Cardiac muscle cell (in vitro differentiated cells and primary cell): ENCODE results near the gene MEX3B. TPM values are rescaled to one million over a fixed set of nuclear protein-coding genes. Genes with fewer than 3 reads are reported as not detected.
"Not testable (repeated sequence)": the region's sequence is repeated elsewhere in the genome, so short reads cannot be mapped to it uniquely, and the experiment has no call there.

Experiments
- DNase-seq, 2 donors: peaks; one replicate each; pipeline versions ENCODE4 v3.0.0 to v3.0.0-alpha.2; 2010 to 2017; ENCODE audit warnings: low read depth in 1 of 2, low spot score in 1 of 2
- H3K27ac ChIP-seq: fragments of 200-600 bp; sonication (generic); 2 replicates; pipeline ENCODE4 v1.5.1; 2016
- H3K27me3 ChIP-seq: fragments of 200-600 bp; sonication (generic); 2 replicates; pipeline ENCODE4 v1.6.0; 2016; ENCODE audit warnings: control low read depth
- H3K36me3 ChIP-seq: fragments of 200-600 bp; sonication (generic); 2 replicates; pipeline ENCODE4 v1.5.1; 2016; ENCODE audit warnings: control low read depth
- H3K4me1 ChIP-seq: fragments of 200-600 bp; sonication (generic); 2 replicates; pipeline ENCODE4 v1.8.1; 2017; ENCODE audit warnings: low read depth, mild to moderate bottlenecking, mixed run types
- H3K4me3 ChIP-seq: fragments of 200-600 bp; sonication (generic); 2 replicates; pipeline ENCODE4 v1.5.1; 2016; ENCODE audit warnings: mild to moderate bottlenecking
- H3K9me3 ChIP-seq: fragments of 200-600 bp; sonication (generic); 2 replicates; pipeline ENCODE4 v1.5.1; 2017; ENCODE audit warnings: low read depth, mild to moderate bottlenecking, control low read depth
- polyA plus RNA-seq: library from polyadenylated mRNA; unstranded; fragments of >200 nt; fragmentation: Nextera tagmentation; extraction: Ambion mirVana; gene quantifications from 2 replicates; pipeline ENCODE4 v1.2.1, GENCODE V29; 2016
- total RNA-seq: library from RNA; depleted of rRNA; stranded (reverse); fragments of >200 nt; gene quantifications from 2 replicates; pipeline ENCODE4 v1.2.3, GENCODE V29; 2016
- TF ChIP-seq, protein P1 (sequence below): IDR thresholded peaks from 2 replicates; pipeline ENCODE4 v1.5.1; 2012; ENCODE audit warnings: low read depth, mild to moderate bottlenecking, low read length

MEX3B gene
- total and polyA plus RNA-seq, 2 experiments from 2014 or later = 3.8 to 12.4 TPM

DNA sequence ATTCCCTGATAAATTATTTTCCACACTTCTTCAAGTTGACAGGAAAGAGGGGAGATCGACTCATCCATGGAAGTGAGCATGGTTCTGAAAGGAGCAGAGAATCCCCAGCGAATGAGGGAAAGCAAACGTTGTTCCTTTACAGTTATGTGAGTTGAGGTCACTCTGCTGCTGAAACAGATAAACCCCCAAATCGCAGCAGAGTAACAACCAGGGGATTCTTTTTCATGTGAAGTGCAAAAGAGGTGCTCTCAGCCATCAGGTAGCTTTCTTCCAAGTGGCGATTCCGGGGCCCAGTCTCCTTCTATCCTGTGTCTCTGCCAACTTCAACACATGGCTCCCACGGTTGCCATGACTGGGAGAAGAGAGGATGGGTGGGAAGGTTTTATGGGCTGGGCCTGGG is 28.2 kb downstream of the MEX3B start:
- DNase-seq = no peak
- H3K9me3 ChIP-seq = no peaks in the 10 kb centered on the region
- H3K36me3 ChIP-seq = no peaks in the 10 kb centered on the region
- no peaks in the 10 kb centered on the region for H3K4me1 ChIP-seq
- no peak overlapping the region for H3K27ac ChIP-seq
- H3K4me3 ChIP-seq = no peak overlapping the region
- TF ChIP-seq, protein P1, sequence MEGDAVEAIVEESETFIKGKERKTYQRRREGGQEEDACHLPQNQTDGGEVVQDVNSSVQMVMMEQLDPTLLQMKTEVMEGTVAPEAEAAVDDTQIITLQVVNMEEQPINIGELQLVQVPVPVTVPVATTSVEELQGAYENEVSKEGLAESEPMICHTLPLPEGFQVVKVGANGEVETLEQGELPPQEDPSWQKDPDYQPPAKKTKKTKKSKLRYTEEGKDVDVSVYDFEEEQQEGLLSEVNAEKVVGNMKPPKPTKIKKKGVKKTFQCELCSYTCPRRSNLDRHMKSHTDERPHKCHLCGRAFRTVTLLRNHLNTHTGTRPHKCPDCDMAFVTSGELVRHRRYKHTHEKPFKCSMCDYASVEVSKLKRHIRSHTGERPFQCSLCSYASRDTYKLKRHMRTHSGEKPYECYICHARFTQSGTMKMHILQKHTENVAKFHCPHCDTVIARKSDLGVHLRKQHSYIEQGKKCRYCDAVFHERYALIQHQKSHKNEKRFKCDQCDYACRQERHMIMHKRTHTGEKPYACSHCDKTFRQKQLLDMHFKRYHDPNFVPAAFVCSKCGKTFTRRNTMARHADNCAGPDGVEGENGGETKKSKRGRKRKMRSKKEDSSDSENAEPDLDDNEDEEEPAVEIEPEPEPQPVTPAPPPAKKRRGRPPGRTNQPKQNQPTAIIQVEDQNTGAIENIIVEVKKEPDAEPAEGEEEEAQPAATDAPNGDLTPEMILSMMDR = no peak
- H3K27me3 ChIP-seq = no peaks in the 10 kb centered on the region

DNA sequence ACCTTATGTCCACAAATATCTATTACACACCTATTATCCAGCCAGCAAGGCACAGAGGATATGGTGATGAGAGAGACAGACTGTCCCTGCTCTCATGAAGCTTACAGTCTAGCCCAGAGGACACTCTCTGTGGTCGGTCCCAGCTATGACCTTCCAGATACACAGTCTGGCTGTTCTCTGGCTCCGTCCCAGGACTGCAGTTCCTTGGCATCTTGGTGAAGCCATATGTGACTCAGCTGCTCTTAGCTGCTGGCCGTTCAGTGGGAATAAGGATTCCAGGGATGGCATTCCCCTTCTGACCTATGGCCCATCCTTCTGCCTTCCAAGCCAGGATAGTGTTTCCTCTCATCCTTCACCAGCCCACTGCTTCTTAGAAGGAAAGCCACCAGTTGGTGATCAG is 30.8 kb downstream of the MEX3B start:
- TF ChIP-seq, protein P1 = no peak
- DNase-seq = no peak
- H3K36me3 ChIP-seq = no peaks in the 10 kb centered on the region
- no peak overlapping the region for H3K27ac ChIP-seq
- H3K9me3 ChIP-seq = no peaks in the 10 kb centered on the region
- no peaks in the 10 kb centered on the region for H3K27me3 ChIP-seq
- H3K4me1 ChIP-seq = no peaks in the 10 kb centered on the region
- H3K4me3 ChIP-seq = no peak overlapping the region

DNA sequence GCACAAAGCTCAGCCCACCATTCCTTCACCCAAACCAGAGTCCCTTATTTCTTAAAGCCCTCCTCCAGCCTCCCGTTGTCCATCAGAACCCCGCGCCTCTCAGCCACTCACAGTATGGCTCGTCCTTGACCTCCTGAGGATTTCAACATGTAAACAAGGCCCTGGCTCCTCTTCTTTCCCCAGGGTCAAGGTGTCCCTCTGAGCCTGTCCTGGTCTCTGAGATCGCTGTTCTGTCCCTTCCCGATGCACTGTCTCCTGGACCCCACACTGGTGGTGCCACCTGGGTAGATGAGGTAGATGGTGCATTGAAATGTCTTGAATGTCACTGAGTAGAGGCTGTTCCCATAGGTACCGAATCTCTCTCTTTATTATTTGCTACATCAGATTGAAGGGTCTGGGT is 32.9 kb downstream of the MEX3B start:
- TF ChIP-seq, protein P1 = no peak
- Histone ChIP-seq H3K27me3 (no peaks in the 10 kb centered on the region), H3K4me3 (no peak overlapping the region), H3K4me1 (no peaks in the 10 kb centered on the region), H3K36me3 (no peaks in the 10 kb centered on the region), H3K27ac (no peak overlapping the region), H3K9me3 (no peaks in the 10 kb centered on the region)
- no peak for DNase-seq

GRCh38 chr15:82005239-82005638 is 40.6 kb downstream of the MEX3B start:
- Histone ChIP-seq H3K4me1 (no peaks in the 10 kb centered on the region), H3K4me3 (no peak overlapping the region), H3K36me3 (no peaks in the 10 kb centered on the region), H3K9me3 (no peaks in the 10 kb centered on the region), H3K27ac (no peak overlapping the region), H3K27me3 (no peaks in the 10 kb centered on the region)
- TF ChIP-seq, protein P1 = no peak
- no peak for DNase-seq

DNA sequence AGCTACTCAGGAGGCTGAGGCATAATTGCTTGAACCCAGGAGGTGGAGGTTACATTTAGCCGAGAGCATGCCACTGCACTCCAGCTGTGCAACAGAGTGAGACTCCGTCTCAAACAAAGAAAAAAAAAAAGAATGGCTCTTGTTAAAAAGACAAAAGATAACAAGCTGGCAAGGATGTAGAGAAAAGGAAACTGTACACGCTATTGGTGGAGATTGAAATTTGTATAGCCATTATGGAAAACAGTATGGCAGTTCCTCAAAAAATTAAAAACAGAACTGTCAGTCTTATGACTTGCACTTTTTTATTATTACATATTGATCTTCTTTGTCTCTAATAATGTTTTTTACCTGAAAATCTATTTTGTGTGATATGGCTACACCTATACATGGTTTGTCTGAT is 41.9 kb downstream of the MEX3B start:
- TF ChIP-seq, protein P1 = no peak
- Histone ChIP-seq H3K36me3 (no peaks in the 10 kb centered on the region), H3K4me1 (no peaks in the 10 kb centered on the region), H3K27me3 (no peaks in the 10 kb centered on the region), H3K27ac (no peak overlapping the region), H3K9me3 (no peaks in the 10 kb centered on the region), H3K4me3 (no peak overlapping the region)
- no peak for DNase-seq

DNA sequence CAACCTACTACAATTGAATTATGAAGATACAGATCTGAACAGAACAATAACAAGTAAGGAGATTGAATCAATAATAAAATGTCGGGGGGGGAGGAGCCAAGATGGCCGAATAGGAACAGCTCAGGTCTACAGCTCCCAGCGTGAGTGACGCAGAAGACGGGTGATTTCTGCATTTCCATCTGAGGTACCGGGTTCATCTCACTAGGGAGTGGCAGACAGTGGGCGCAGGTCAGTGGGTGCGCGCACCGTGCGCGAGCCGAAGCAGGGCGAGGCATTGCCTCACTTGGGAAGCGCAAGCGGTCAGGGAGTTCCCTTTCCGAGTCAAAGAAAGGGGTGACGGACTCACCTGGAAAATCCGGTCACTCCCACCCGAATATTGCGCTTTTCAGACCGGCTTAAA is 50.7 kb downstream of the MEX3B start:
- peak overlapping the region; percentile 45 for H3K4me3 ChIP-seq
- not testable (repeated sequence) for H3K4me1 ChIP-seq, H3K9me3 ChIP-seq, H3K27me3 ChIP-seq, DNase-seq, H3K36me3 ChIP-seq
- peak overlapping the region; percentile 69 for H3K27ac ChIP-seq
